Uterus (tissue), 4 donors: Measurements from ENCODE around the gene TLCD4. TPM values are rescaled to one million over a fixed set of nuclear protein-coding genes. Genes with fewer than 3 reads are reported as not detected.

Experiments used
- DNase-seq, 2 donors: peaks; one replicate each; pipeline ENCODE4 v3.0.0-alpha.2; 2019 to 2020
- H3K27ac ChIP-seq, 2 donors: fragments of 200-600 bp; sonication (generic); 1 replicate in 1 of 2; 2 replicates in 1 of 2; pipeline ENCODE4 v1.5.1; 2016 to 2018
- H3K27me3 ChIP-seq, 2 donors: fragments of 200-600 bp; sonication (generic); one replicate each; pipeline ENCODE4 v1.5.1; 2018 to 2019; ENCODE audit warnings: control low read depth in 1 of 2
- H3K36me3 ChIP-seq, 2 donors: fragments of 200-600 bp; sonication (generic); one replicate each; pipeline ENCODE4 v1.5.1; 2019; ENCODE audit warnings: control low read depth in 1 of 2
- H3K4me1 ChIP-seq, 2 donors: fragments of 200-600 bp; sonication (generic); one replicate each; pipeline ENCODE4 v1.5.1; 2018 to 2019; ENCODE audit warnings: control low read depth in 1 of 2
- H3K4me3 ChIP-seq, 2 donors: fragments of 200-600 bp; sonication (generic); 1 replicate in 1 of 2; 2 replicates in 1 of 2; pipeline ENCODE4 v1.5.1; 2018 to 2019; ENCODE audit warnings: mild to moderate bottlenecking in 1 of 2
- H3K9me3 ChIP-seq, 2 donors: fragments of 200-600 bp; sonication (generic); one replicate each; pipeline ENCODE4 v1.5.1; 2019; ENCODE audit warnings: control low read depth in 1 of 2
- CTCF ChIP-seq, 4 experiments: fragments of 200-600 bp in 2 of 4; fragments of 450-650 bp in 2 of 4; sonication (generic) in 2 of 4; IDR thresholded peaks; one replicate each; pipeline ENCODE4 v1.5.1; 2016 to 2019; ENCODE audit warnings: antibody characterized with exemption in 4 of 4, mild to moderate bottlenecking in 2 of 4, moderate library complexity in 1 of 4
- POLR2A ChIP-seq, 2 donors: fragments of 450-650 bp; IDR thresholded peaks; one replicate each; pipeline ENCODE4 v1.6.1; 2016; ENCODE audit warnings: antibody characterized with exemption in 2 of 2, mild to moderate bottlenecking in 1 of 2, moderate library complexity in 1 of 2
- intact Hi-C: fragments of 100-400 bp; cut with DNase I; formaldehyde crosslinking; loops from one replicate; pipeline ENCODE4 v1.15.1; 2023; ENCODE audit warnings: low total_unique reads
- total RNA-seq, 4 donors: library from RNA; depleted of rRNA in 3 of 4; stranded (reverse); fragments of >200 nt in 3 of 4; gene quantifications; one replicate each; pipeline versions ENCODE4 v1.1.0 to v1.2.4, GENCODE V29; 2014 to 2023
- donor health status: DM: yes; HTN: yes; CAD: no.

TLCD4 gene
- total RNA-seq, 4 donors from 2014 or later, result 2.0 to 42.6 (median 13.1) TPM

GRCh38 chr1:95113684-95114083 lies 3.5 kb upstream of the TLCD4 start:
- Histone ChIP-seq H3K36me3 (no peaks in the 10 kb centered on the region), H3K27ac (no peak overlapping the region), H3K27me3 (no peaks in the 10 kb centered on the region), H3K4me1 (no peaks in the 10 kb centered on the region), H3K4me3 (no peak overlapping the region), H3K9me3 (no peaks in the 10 kb centered on the region)
- intact Hi-C loops, result no loop called here
- TF ChIP-seq CTCF (IDR thresholded peaks at IDR 0.05) (no peak), POLR2A (IDR thresholded peaks at IDR 0.05) (no peak)
- no peak for DNase-seq

GRCh38 chr1:95115708-95116137 lies 1.4 kb upstream of the TLCD4 start:
- Histone ChIP-seq H3K4me1 (no peaks in the 10 kb centered on the region), H3K27me3 (no peaks in the 10 kb centered on the region), H3K9me3 (no peaks in the 10 kb centered on the region), H3K36me3 (no peaks in the 10 kb centered on the region), H3K27ac (no peak overlapping the region), H3K4me3 (no peak overlapping the region)
- intact Hi-C loops, result loop anchor here (5.0 kb wide), 1 partner anchor 117 kb away; the partner anchor contains the start of gene RWDD3
- TF ChIP-seq POLR2A (IDR thresholded peaks at IDR 0.05), result no peak
- no peak for TF ChIP-seq CTCF (IDR thresholded peaks at IDR 0.05)
- no peak for DNase-seq

- H3K27me3 ChIP-seq, result no peaks in the 10 kb centered on the region
- no peaks in the 10 kb centered on the region for H3K36me3 ChIP-seq
- intact Hi-C loops, result loop anchor here (5.0 kb wide), 1 partner anchor 116 kb away; the partner anchor contains the start of gene RWDD3
- TF ChIP-seq CTCF (IDR thresholded peaks at IDR 0.05), result peak; percentile 51 to 78 (median 58)
- TF ChIP-seq POLR2A (IDR thresholded peaks at IDR 0.05), result no peak
- peak; percentile 58 to 64 for DNase-seq
- H3K4me1 ChIP-seq, result no peaks in the 10 kb centered on the region
- peak overlapping the region; percentile 36 to 83 for H3K27ac ChIP-seq
- peak overlapping the region; percentile 44 to 84 for H3K4me3 ChIP-seq
- no peaks in the 10 kb centered on the region for H3K9me3 ChIP-seq
These were observed 462 bp upstream of the TLCD4 start for GRCh38 chr1:95116580-95117206.

GRCh38 chr1:95118067-95118499 lies 928 bp downstream of the TLCD4 start:
- TF ChIP-seq CTCF (IDR thresholded peaks at IDR 0.05), result no peak
- TF ChIP-seq POLR2A (IDR thresholded peaks at IDR 0.05), result no peak
- Histone ChIP-seq H3K36me3 (no peaks in the 10 kb centered on the region), H3K27ac (peak overlapping the region; percentile 36 to 83), H3K4me1 (no peaks in the 10 kb centered on the region), H3K9me3 (no peaks in the 10 kb centered on the region), H3K27me3 (no peaks in the 10 kb centered on the region), H3K4me3 (peak overlapping the region; percentile 44 to 84)
- intact Hi-C loops, result loop anchor here (5.0 kb wide), 1 partner anchor 114 kb away; the partner anchor contains the start of gene RWDD3
- DNase-seq, result no peak

GRCh38 chr1:95118710-95119109 lies 1.6 kb downstream of the TLCD4 start:
- H3K9me3 ChIP-seq, result no peaks in the 10 kb centered on the region
- DNase-seq, result no peak
- no peaks in the 10 kb centered on the region for H3K36me3 ChIP-seq
- TF ChIP-seq CTCF (IDR thresholded peaks at IDR 0.05) (no peak), POLR2A (IDR thresholded peaks at IDR 0.05) (no peak)
- H3K27me3 ChIP-seq, result no peaks in the 10 kb centered on the region
- intact Hi-C loops, result loop anchor here (5.0 kb wide), 1 partner anchor 114 kb away; the partner anchor contains the start of gene RWDD3
- no peak overlapping the region for H3K4me3 ChIP-seq
- no peaks in the 10 kb centered on the region for H3K4me1 ChIP-seq
- H3K27ac ChIP-seq, result no peak overlapping the region
